NOMO-1 (cell line): ENCODE data around the gene SLC28A3.

Experiments
- DNase-seq, 2 experiments: peaks; one replicate each; lab custom pipeline; 2025; ENCODE audit not compliant: unreplicated experiment in 2 of 2; lab: John Stamatoyannopoulos, UW

The SLC28A3 gene

GRCh38 chr9:84339962-84340361 is 596 bp downstream of the SLC28A3 start:
- no peak for DNase-seq

GRCh38 chr9:84339503-84339902 is 1.1 kb downstream of the SLC28A3 start:
- no peak for DNase-seq

GRCh38 chr9:84338792-84339191 is 1.8 kb downstream of the SLC28A3 start:
- no peak for DNase-seq

GRCh38 chr9:84337252-84337651 is 3.3 kb downstream of the SLC28A3 start:
- no peak for DNase-seq

- DNase-seq: peak in 1 of 2 experiments; percentile 1
Observed at GRCh38 chr9:84331119-84331809, 9.3 kb downstream of the SLC28A3 start.

GRCh38 chr9:84330246-84330645 is 10.3 kb downstream of the SLC28A3 start:
- DNase-seq: no peak

GRCh38 chr9:84327184-84327583 is 13.4 kb downstream of the SLC28A3 start:
- no peak for DNase-seq

GRCh38 chr9:84325347-84325973 is 15.1 kb downstream of the SLC28A3 start:
- DNase-seq: no peak

- no peak for DNase-seq
Observed at GRCh38 chr9:84324811-84325210, 15.7 kb downstream of the SLC28A3 start.

GRCh38 chr9:84323858-84324257 is 16.7 kb downstream of the SLC28A3 start:
- peak in 1 of 2 experiments; percentile 60 for DNase-seq

GRCh38 chr9:84322828-84323227 is 17.7 kb downstream of the SLC28A3 start:
- no peak for DNase-seq

- DNase-seq: no peak
Observed at GRCh38 chr9:84320231-84320630, 20.3 kb downstream of the SLC28A3 start.

- DNase-seq: no peak
Observed at GRCh38 chr9:84319632-84320031, 20.9 kb downstream of the SLC28A3 start.

- DNase-seq: no peak
Observed at GRCh38 chr9:84318981-84319380, 21.6 kb downstream of the SLC28A3 start.

GRCh38 chr9:84317563-84317962 is 23.0 kb downstream of the SLC28A3 start:
- DNase-seq: no peak

GRCh38 chr9:84315278-84315877 is 25.2 kb downstream of the SLC28A3 start:
- peak in 1 of 2 experiments; percentile 1 for DNase-seq

GRCh38 chr9:84314306-84314705 is 26.3 kb downstream of the SLC28A3 start:
- no peak for DNase-seq

GRCh38 chr9:84310883-84311282 is 29.7 kb downstream of the SLC28A3 start:
- DNase-seq: no peak

- no peak for DNase-seq
Observed at GRCh38 chr9:84305497-84306131, 34.9 kb downstream of the SLC28A3 start.

- DNase-seq: no peak
Observed at GRCh38 chr9:84304166-84304565, 36.4 kb downstream of the SLC28A3 start.

- DNase-seq: no peak
Observed at GRCh38 chr9:84303061-84303460, 37.5 kb downstream of the SLC28A3 start.

GRCh38 chr9:84301851-84302250 is 38.7 kb downstream of the SLC28A3 start:
- DNase-seq: no peak
